H1 (cell line): Measurements from ENCODE around the gene SLX4IP. TPM values are rescaled to one million over a fixed set of nuclear protein-coding genes. Genes with fewer than 3 reads are reported as not detected.

Source experiments
- CTCF ChIA-PET: fragments of 300-600 bp; sonication (Branson Sonifier 250); formaldehyde crosslinking; loops from one replicate; lab custom pipeline; 2021; ENCODE audit not compliant: partially characterized antibody; lab: Charles Lee
- POLR2A ChIA-PET: fragments of 300-600 bp; sonication (Branson Sonifier 250); formaldehyde crosslinking; loops from one replicate; lab custom pipeline; 2021; ENCODE audit warnings: inconsistent platforms; ENCODE audit not compliant: partially characterized antibody; lab: Charles Lee
- DNase-seq, 2 experiments: peaks; one replicate each; pipeline versions ENCODE4 v3.0.0 to v3.0.0-alpha.2; 2010 to 2022; ENCODE audit warnings: low spot score in 2 of 2, low read depth in 1 of 2, mixed read lengths in 1 of 2
- FAIRE-seq: peaks from 2 replicates; lab custom pipeline; 2011; peaks lifted over from hg19 to GRCh38; lab: Jason Lieb, UNC
- H2AFZ ChIP-seq: 2 replicates; pipeline ENCODE4 v1.8.1; 2012; ENCODE audit warnings: low read length, inconsistent platforms
- H2AK5ac ChIP-seq: 2 replicates; pipeline ENCODE4 v1.6.1; 2013; ENCODE audit warnings: low read depth, low read length
- H2BK120ac ChIP-seq: replicated peaks from 2 replicates; pipeline ENCODE3; 2013; ENCODE audit warnings: low read depth, low read length, inconsistent platforms
- H2BK12ac ChIP-seq: 2 replicates; pipeline ENCODE4 v1.6.1; 2013; ENCODE audit warnings: low read depth, low read length
- H2BK15ac ChIP-seq: 2 replicates; pipeline ENCODE4 v1.6.1; 2013; ENCODE audit warnings: low read length
- H2BK20ac ChIP-seq: 2 replicates; pipeline ENCODE4 v1.6.1; 2013; ENCODE audit warnings: low read length
- H2BK5ac ChIP-seq: 2 replicates; pipeline ENCODE4 v1.6.1; 2013; ENCODE audit warnings: low read depth, low read length
- H3K14ac ChIP-seq: 2 replicates; pipeline ENCODE4 v1.6.1; 2013; ENCODE audit warnings: inconsistent platforms; ENCODE audit not compliant: insufficient read length
- H3K18ac ChIP-seq: 2 replicates; pipeline ENCODE4 v1.6.1; 2013; ENCODE audit warnings: low read length; ENCODE audit errors: extremely low read depth
- H3K23ac ChIP-seq: 2 replicates; pipeline ENCODE4 v1.6.1; 2013; ENCODE audit warnings: inconsistent platforms; ENCODE audit not compliant: insufficient read length
- H3K23me2 ChIP-seq: 2 replicates; pipeline ENCODE4 v1.6.1; 2013; ENCODE audit warnings: low read depth, low read length
- H3K27ac ChIP-seq: 2 replicates; pipeline ENCODE4 v1.6.1; 2011; ENCODE audit warnings: low read depth, low read length, inconsistent platforms
- H3K27me3 ChIP-seq, 4 experiments: replicated peaks in 1 of 4; 1 replicate in 1 of 4; 2 replicates in 3 of 4; pipeline versions ENCODE4 v1.6.1 to v1.8.1; 2011 to 2013; ENCODE audit warnings: low read length in 3 of 4, mild to moderate bottlenecking in 3 of 4, inconsistent platforms in 2 of 4, mixed read lengths in 2 of 4, moderate library complexity in 1 of 4; ENCODE audit not compliant: control insufficient read depth in 3 of 4, insufficient read depth in 3 of 4; ENCODE audit errors: extremely low read depth in 1 of 4
- H3K36me3 ChIP-seq, 4 experiments: 2 replicates each; pipeline versions ENCODE4 v1.6.1 to v1.8.1; 2011 to 2013; ENCODE audit warnings: mild to moderate bottlenecking in 4 of 4, low read length in 3 of 4, moderate library complexity in 2 of 4, control low read depth in 1 of 4, inconsistent platforms in 1 of 4; ENCODE audit not compliant: insufficient read depth in 4 of 4, control insufficient read depth in 2 of 4
- H3K4ac ChIP-seq: replicated peaks from 2 replicates; pipeline ENCODE3; 2013; ENCODE audit warnings: low read length, low read depth, mixed read lengths, inconsistent platforms; ENCODE audit not compliant: insufficient read length
- H3K4me1 ChIP-seq, 4 experiments: replicated peaks in 1 of 4; 1 replicate in 1 of 4; 2 replicates in 3 of 4; pipeline versions ENCODE4 v1.6.1 to v1.8.1; 2011 to 2013; ENCODE audit warnings: low read length in 3 of 4, inconsistent platforms in 2 of 4, mixed read lengths in 1 of 4; ENCODE audit not compliant: insufficient read depth in 4 of 4, control insufficient read depth in 3 of 4
- H3K4me2 ChIP-seq, 2 experiments: 2 replicates each; pipeline versions ENCODE4 v1.6.1 to v1.8.1; 2011 to 2013; ENCODE audit warnings: low read depth in 2 of 2, low read length in 2 of 2, control low read depth in 1 of 2, inconsistent platforms in 1 of 2, mild to moderate bottlenecking in 1 of 2; ENCODE audit not compliant: insufficient read depth in 1 of 2
- H3K4me3 ChIP-seq, 4 experiments: fragments of 200-600, 300-600 bp in 1 of 4; sonication (generic), shearing (Covaris generic), sonication (Bioruptor Twin) in 1 of 4; 2 replicates each; pipeline versions ENCODE4 v1.5.1 to v1.8.1; 2011 to 2016; ENCODE audit warnings: low read length in 4 of 4, low read depth in 3 of 4, control low read depth in 2 of 4, inconsistent platforms in 2 of 4, mild to moderate bottlenecking in 2 of 4, mixed read lengths in 1 of 4, moderate library complexity in 1 of 4; ENCODE audit not compliant: insufficient read depth in 2 of 4; ENCODE audit errors: extremely low read depth in 1 of 4
- H3K56ac ChIP-seq: replicated peaks from 2 replicates; pipeline ENCODE3; 2013; ENCODE audit warnings: low read depth, mild to moderate bottlenecking, mixed read lengths, low read length, inconsistent platforms; ENCODE audit not compliant: insufficient read length
- H3K79me1 ChIP-seq: 2 replicates; pipeline ENCODE4 v1.6.1; 2013; ENCODE audit warnings: low read depth, low read length, control low read depth
- H3K79me2 ChIP-seq, 2 experiments: 2 replicates each; pipeline versions ENCODE4 v1.6.1 to v1.8.1; 2012 to 2013; ENCODE audit warnings: low read length in 2 of 2, mild to moderate bottlenecking in 2 of 2, inconsistent platforms in 1 of 2; ENCODE audit not compliant: insufficient read depth in 2 of 2, control insufficient read depth in 1 of 2
- H3K9ac ChIP-seq, 4 experiments: replicated peaks in 1 of 4; 1 replicate in 1 of 4; 2 replicates in 3 of 4; pipeline versions ENCODE4 v1.6.1 to v1.8.1; 2011 to 2013; ENCODE audit warnings: low read depth in 3 of 4, low read length in 3 of 4, control low read depth in 2 of 4, mild to moderate bottlenecking in 2 of 4, moderate library complexity in 2 of 4, inconsistent platforms in 1 of 4; ENCODE audit errors: extremely low read depth in 1 of 4
- H3K9me3 ChIP-seq, 2 experiments: 2 replicates each; pipeline versions ENCODE4 v1.6.1 to v1.8.1; 2012 to 2013; ENCODE audit warnings: mild to moderate bottlenecking in 2 of 2, moderate library complexity in 2 of 2, control low read depth in 1 of 2, inconsistent platforms in 1 of 2, low read depth in 1 of 2, low read length in 1 of 2, mixed read lengths in 1 of 2; ENCODE audit not compliant: insufficient read depth in 2 of 2
- H4K20me1 ChIP-seq, 2 experiments: replicated peaks in 1 of 2; 2 replicates each; pipeline versions ENCODE3 to v1.8.1; 2011 to 2013; ENCODE audit warnings: inconsistent platforms in 2 of 2, low read length in 2 of 2, mild to moderate bottlenecking in 1 of 2; ENCODE audit not compliant: insufficient read depth in 2 of 2, control insufficient read depth in 1 of 2
- H4K5ac ChIP-seq: 2 replicates; pipeline ENCODE4 v1.6.1; 2013; ENCODE audit warnings: low read length, low read depth, mixed read lengths, inconsistent platforms; ENCODE audit not compliant: insufficient read length
- H4K8ac ChIP-seq: 2 replicates; pipeline ENCODE4 v1.8.0; 2013; ENCODE audit warnings: mild to moderate bottlenecking, moderate library complexity, low read length, inconsistent platforms; ENCODE audit not compliant: insufficient read depth; ENCODE audit errors: extremely low read depth
- H4K91ac ChIP-seq: replicated peaks from 2 replicates; pipeline ENCODE3; 2013; ENCODE audit warnings: low read length, mixed read lengths, inconsistent platforms; ENCODE audit not compliant: insufficient read length
- ATF3 ChIP-seq: IDR thresholded peaks from 2 replicates; pipeline ENCODE4 v1.6.1; 2011; ENCODE audit warnings: low read depth, mild to moderate bottlenecking, low read length; ENCODE audit not compliant: insufficient read depth
- CTBP2 ChIP-seq: IDR thresholded peaks from 2 replicates; pipeline ENCODE4 v1.7.0; 2011; ENCODE audit warnings: borderline replicate concordance, mild to moderate bottlenecking, moderate library complexity, mixed read lengths, low read length; ENCODE audit not compliant: insufficient read depth, insufficient read length
- CTCF ChIP-seq, 3 experiments: IDR thresholded peaks; 1 replicate in 2 of 3; 2 replicates in 1 of 3; pipeline versions ENCODE4 v1.5.1 to v1.6.1; 2011; ENCODE audit warnings: low read length in 3 of 3, mild to moderate bottlenecking in 3 of 3, inconsistent platforms in 2 of 3, low read depth in 1 of 3, moderate library complexity in 1 of 3; ENCODE audit not compliant: insufficient read depth in 1 of 3; ENCODE audit errors: control extremely low read depth in 1 of 3
- MAX ChIP-seq: IDR thresholded peaks from 2 replicates; pipeline ENCODE4 v1.6.1; 2012; ENCODE audit warnings: inconsistent platforms
- PHF8 ChIP-seq: fragments of 200-600 bp; sonication (generic); conservative IDR thresholded peaks from 2 replicates; pipeline ENCODE4 v1.7.1; 2012; ENCODE audit warnings: low read depth, mild to moderate bottlenecking, inconsistent platforms, low read length, moderate library complexity
- TAF1 ChIP-seq: IDR thresholded peaks from 2 replicates; pipeline ENCODE4 v1.6.1; 2011; ENCODE audit warnings: mild to moderate bottlenecking, low read depth, low read length
- WGBS, 2 experiments: shearing (Covaris generic) in 1 of 2; methylation state at CpG; one replicate each; pipeline versions ENCODE4 v1.1.6 to v1.1.7; 2013 to 2015; ENCODE audit warnings: low lambda C conversion rate in 2 of 2, mixed read lengths in 2 of 2, inconsistent platforms in 1 of 2, low coverage in 1 of 2, missing lambda C conversion rate in 1 of 2; ENCODE audit not compliant: insufficient replicate concordance in 2 of 2, insufficient coverage in 1 of 2, insufficient read length in 1 of 2; ENCODE audit errors: extremely low coverage in 1 of 2, missing lambda C conversion rate in 1 of 2; 5-methylcytosine and 5-hydroxymethylcytosine counted together
- polyA plus RNA-seq, 7 experiments: library from polyadenylated mRNA; depleted of rRNA in 3 of 7; stranded (reverse) in 5 of 7; unstranded in 2 of 7; fragments of >200 nt in 5 of 7; fragments of 200-250 nt in 2 of 7; gene quantifications; 1 replicate in 5 of 7; 2 replicates in 1 of 7; 4 replicates in 1 of 7; pipeline versions ENCODE4 v1.2.1 to v1.2.3, GENCODE V29; 2011 to 2013; ENCODE audit warnings: missing spikeins in 2 of 7, mixed read lengths in 2 of 7
- total RNA-seq: library from RNA; stranded (reverse); fragmentation: NEBNext Ultra II Directional; extraction: Animal tissue kit (Norgen Biotek cat#: 25700); gene quantifications from 2 replicates; pipeline ENCODE4 v1.2.1, GENCODE V29; 2021

SLX4IP gene
- total and polyA plus RNA-seq, 2 of the 8 experiments (the other 6 are each of a cell fraction or from before 2014, with no cell fraction given) = 2.4 to 8.7 TPM

DNA sequence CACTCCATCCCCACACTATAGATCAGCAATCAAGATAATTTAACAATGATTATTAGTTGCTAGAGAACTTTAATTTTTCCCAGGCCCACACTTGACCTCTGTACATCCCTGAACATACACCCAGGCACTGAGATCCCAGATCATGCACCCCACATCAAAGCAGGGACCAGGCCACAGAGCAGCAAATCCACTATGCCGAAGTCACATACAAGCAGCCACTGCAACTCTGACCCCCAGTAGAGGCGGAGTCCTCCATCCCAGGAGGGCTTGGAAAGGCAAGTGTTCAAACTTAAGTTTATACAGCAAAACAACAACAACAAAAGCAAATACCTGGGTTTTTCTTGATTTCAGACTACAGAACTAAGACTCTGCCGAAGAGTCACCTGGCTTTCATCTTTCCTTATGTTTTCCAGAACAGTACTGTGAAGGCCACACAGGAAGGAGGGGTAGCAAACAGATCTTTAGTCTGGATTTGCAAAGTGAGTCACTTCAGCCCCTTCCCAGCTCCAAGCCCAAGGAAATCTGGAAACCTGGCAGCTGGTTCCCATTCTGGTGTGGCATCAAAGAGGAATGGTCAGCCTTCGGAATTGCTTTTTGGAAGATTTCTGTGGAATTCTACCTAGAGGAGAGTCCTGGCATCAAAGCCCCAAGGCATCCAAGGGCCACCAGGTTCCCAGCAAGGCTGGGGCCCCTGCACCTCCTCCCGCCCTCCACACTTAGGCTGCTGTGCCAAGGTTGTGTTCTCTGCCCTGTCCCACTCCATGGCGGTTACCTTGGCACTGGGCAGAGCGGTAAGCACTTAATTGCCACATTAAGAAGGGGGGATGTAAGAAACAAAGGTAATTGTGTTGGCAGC, 231.3 kb downstream of the SLX4IP start:
- Histone ChIP-seq H4K20me1 (peaks cover 0 to 20% of the 10 kb centered on the region in 2 experiments), H2BK5ac (0 out of 2 replicates have a peak overlapping the region, but pooled peaks have one; percentile 9), H3K27ac (no peak overlapping the region), H2BK15ac (no peak overlapping the region), H2AK5ac (no peak overlapping the region; the same call in 1 of the 2 replicates), H3K9ac (no peak overlapping the region), H3K79me2 (peaks cover 25 to 99% of the 10 kb centered on the region in 2 experiments), H3K27me3 (no peaks in the 10 kb centered on the region), H4K91ac (peak overlapping the region; percentile 6), H3K4me3 (no peak overlapping the region), H3K56ac (no peak overlapping the region), H3K14ac (no peak overlapping the region), H3K18ac (no peak overlapping the region), H3K23me2 (no peaks in the 10 kb centered on the region; the same call in none of the 2 replicates), H4K5ac (no peak overlapping the region), H3K4ac (no peak overlapping the region), H4K8ac (no peak overlapping the region), H2BK120ac (no peak overlapping the region), H3K79me1 (peaks cover 19% of the 10 kb centered on the region), H2BK20ac (no peak overlapping the region; the same call in 1 of the 2 replicates), H3K23ac (no peak overlapping the region), H3K9me3 (no peaks in the 10 kb centered on the region; a peak in 1 of 4 replicates), H3K36me3 (peaks cover 11 to 48% (median 23%) of the 10 kb centered on the region in 4 experiments; a peak in 7 of 8 replicates), H3K4me1 (peaks cover 27 to 43% (median 34%) of the 10 kb centered on the region in 4 experiments), H2BK12ac (peak overlapping the region; percentile 33; the same call in 1 of the 2 replicates), H3K4me2 (peak overlapping the region in 1 of 2 experiments; percentile 72; a peak in 1 of 4 replicates), H2AFZ (no peak overlapping the region)
- ChIA-PET CTCF (interaction anchor here (0.8 to 1.8 kb wide), 3 partner anchors 10 to 230 kb away, joined by 3 to 6 read pairs (median 4); no protein-coding TSS in a partner anchor), POLR2A (interaction anchor here (1.7 kb wide), 1 partner anchor 10 kb away, joined by 3 read pairs; no protein-coding TSS in a partner anchor)
- no peak for FAIRE-seq
- WGBS, 2 experiments = 87% methylated on average over 7 of the region's 7 CpGs; no CpG with 5 or more reads in 1 of the 2 experiments
- no peak for DNase-seq
- TF ChIP-seq CTBP2 (no peak), TAF1 (no peak), CTCF (IDR thresholded peaks at IDR 0.05; ENCODE audit: control extremely low read depth in 1 of 3, insufficient read depth in 1 of 3, low read depth in 1 of 3, low read length in 3 of 3) (no peak), MAX (no peak), ATF3 (no peak), PHF8 (no peak)
